Amniotic epithelial cell (primary cell): ENCODE data around the gene TARM1.
"Not testable (repeated sequence)": the region's sequence is repeated elsewhere in the genome, so short reads cannot be mapped to it uniquely, and the experiment has no call there.

Experiments used
- DNase-seq: peaks from one replicate; pipeline ENCODE4 v3.0.0-alpha.2; 2010; ENCODE audit warnings: low read depth

TARM1 gene

GRCh38 chr19:54099903-54100255 lies 18.7 kb upstream of the TARM1 start:
- DNase-seq: not testable (repeated sequence)

DNA sequence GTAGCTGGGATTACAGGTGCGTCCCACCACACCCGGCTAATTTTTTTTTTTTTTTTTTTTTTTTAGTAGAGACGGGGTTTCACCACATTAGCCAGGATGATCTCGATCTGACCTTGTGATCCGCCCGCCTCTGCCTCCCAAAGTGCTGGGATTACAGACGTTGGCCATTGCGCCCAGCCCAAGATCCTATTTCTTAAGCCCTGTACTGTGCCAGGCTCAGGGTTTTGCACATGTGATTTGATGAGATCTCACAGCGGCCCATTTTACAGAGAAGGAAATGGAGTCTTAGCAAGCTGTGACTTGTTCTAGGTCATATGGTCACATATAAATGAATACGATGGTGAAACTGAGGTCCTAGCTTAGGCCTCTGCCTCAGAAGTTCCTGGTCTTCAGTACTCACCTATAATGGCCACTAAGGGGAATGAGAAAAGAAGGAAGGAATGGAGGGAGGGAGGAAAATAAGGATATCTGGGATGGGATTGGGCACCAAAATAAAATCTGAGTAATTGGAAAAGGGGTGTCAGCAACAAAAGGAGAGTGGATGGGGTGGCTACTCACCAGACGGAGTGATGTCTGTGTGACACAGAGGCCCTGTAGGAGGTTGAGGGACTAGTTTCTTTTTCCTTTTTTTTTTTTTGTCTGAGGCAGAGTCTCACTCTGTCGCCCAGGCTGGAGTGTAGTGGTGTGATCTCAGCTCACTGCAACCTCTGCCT lies 18.2 kb upstream of the TARM1 start:
- no peak for DNase-seq

DNA sequence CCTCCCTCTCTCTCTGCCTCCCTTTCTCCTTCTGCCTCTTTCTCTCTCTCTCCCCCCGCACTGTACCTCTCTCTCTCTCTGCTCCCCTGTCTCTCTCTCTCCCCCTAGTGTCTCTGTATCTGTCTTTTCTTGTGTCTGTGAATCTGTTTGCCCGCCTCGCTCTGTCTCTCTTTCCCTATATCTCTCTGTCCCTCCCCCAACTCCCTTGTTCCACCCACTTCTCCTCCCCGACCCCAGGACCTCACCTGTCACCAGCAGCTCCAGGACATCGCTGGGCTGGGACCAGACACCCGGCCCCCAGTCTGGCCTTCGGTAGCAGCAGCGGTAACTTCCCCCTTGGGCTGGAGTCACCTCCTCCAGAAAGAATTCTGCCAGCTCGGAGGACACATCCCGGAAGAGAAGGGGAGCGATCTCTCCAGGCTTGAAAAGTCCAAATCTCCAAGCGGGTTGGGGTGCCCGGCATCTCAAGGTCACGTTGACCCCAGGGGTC lies 15.5 kb upstream of the TARM1 start:
- peak; percentile 52 for DNase-seq

DNA sequence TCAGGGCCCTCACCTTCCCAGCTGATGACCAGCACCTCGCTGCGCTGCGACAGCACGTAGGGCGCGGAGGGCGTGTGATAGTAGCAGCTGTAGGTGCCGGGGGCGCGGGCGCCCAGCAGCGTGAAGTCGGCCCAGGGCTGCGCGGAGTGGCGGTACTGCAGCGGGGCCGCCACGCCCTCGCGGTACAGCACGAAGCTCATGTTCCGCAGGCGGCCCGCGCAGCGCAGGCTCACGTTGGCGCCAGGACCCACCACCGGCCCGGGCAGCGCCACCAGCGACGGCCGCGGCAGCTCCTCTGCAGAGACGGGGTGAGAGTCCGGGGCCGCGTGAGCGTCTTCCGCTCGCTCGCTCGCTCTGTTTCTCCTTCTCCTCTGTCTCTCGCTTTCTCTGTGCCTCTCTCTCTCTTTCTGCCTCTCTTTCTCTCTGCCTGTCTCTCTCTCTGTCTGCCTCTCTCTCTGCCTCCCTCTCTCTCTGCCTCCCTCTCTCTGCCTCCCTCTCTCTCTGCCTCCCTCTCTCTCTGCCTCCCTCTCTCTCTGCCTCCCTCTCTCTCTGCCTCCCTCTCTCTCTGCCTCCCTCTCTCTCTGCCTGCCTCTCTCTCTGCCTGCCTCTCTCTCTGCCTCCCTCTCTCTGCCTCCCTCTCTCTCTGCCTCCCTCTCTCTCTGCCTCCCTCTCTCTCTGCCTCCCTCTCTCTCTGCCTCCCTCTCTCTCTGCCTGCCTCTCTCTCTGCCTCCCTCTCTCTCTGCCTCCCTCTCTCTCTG lies 14.9 kb upstream of the TARM1 start:
- peak; percentile 19 for DNase-seq

- no peak for DNase-seq
Observed at GRCh38 chr19:54095136-54095858, 14.1 kb upstream of the TARM1 start.

GRCh38 chr19:54094426-54095000 lies 13.3 kb upstream of the TARM1 start:
- no peak for DNase-seq

- DNase-seq: no peak
Observed at GRCh38 chr19:54084410-54084809, 3.2 kb upstream of the TARM1 start.

DNA sequence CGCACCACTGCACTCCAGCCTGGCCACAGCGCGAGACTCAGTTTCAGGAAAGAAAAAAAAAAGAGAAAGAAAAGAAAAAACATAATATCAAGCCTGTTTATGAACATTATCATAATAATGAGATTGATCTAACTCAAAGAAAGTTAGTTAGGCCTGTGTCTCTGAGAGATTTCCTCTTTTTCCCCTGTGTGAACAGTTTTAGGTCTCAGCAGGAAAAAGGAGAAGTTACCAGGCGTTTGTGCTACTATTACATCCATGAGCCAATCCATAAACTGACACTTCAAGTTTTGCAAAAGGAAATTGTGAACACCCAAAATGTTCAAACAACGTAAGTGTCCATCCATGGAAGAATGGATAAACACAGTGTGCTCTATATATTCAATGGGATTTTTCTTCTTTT lies 3.8 kb downstream of the TARM1 start:
- no peak for DNase-seq

DNA sequence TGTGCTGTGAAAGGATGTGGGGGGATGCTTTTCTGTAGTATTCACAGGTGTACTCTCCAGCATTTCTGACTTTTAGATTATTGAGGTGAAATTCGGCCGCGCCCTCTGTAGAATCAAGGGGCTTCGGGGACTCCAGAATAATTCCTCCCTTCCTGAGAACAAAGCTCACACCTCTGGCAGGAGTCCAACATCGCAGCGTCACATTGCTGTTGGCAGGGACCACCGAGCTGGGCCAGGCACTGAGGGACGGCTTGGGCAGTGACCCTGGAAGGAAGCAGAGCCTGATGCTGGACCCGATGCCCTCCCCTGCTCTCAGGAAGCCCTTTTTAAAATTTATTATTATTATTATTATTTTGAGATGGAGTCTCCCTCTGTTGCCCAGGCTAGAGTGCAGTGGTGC lies 6.3 kb downstream of the TARM1 start:
- DNase-seq: no peak

GRCh38 chr19:54073829-54074228 lies 7.3 kb downstream of the TARM1 start:
- no peak for DNase-seq

DNA sequence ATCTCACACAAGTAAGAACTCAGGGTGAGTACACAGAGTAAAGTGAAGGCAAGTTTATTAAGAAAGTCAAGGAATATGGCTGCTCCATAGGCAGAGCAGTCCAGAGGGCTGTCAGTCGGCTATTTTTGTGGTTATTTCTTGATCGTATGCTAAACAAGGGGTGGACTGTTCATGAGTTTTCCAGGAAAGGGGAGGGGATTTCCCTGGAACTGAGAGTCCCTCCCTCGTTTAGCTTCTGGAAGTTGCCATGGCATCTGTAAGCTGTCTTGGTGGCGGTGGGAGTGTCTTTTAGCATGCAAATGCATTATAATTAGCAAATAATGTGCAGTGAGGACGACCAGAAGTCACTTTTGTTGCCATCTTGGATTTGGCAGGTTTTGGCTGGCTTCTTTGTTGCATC lies 11.7 kb downstream of the TARM1 start:
- DNase-seq: no peak

- DNase-seq: no peak
Observed at GRCh38 chr19:54063350-54064116, 17.6 kb downstream of the TARM1 start, which contains the start of gene VSTM1. Gene VSTM1 (minus strand): TSS chr19:54063897. CDS start chr19:54063777, 120 bp downstream.

- DNase-seq: no peak
Observed at GRCh38 chr19:54062643-54063042, 18.5 kb downstream of the TARM1 start.

DNA sequence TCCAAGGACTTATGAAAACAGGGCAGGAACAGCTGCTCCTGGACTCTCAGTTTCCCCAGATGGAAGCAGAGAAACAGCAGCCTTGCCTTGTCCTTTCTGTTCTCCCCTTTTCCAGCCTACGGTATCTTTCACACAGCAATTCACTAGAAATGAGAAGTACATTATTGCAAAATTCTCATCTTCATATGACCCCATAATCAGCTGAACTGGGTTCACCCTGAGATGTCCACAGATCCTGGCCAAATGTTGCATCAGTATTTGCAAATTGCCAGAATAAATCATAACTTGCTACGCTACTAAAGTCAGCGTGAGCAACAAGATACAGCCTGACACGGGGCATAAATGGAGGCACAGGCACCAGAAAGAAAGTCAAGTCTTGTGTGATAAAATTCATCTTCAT lies 33.5 kb downstream of the TARM1 start:
- DNase-seq: no peak

- no peak for DNase-seq
Observed at GRCh38 chr19:54045771-54046170, 35.4 kb downstream of the TARM1 start.

DNA sequence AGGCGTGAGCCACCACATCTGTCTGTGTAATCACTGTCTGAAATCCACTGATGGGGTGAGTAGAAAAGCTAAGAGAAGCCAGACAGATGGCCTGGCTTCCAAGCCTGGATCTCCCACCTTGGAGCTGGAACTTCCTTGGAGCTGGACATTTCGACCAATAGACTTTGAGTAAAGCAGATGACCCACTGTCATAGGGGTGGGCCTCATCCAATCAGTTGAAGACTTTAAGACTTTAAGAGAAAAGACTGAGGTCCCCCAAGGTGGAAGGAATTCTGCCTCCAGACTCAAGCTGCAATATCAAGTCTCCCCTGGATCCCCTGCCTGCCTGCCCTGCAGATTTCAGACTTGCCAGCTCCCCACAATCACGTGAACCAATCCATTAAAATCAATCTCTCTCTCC lies 38.2 kb downstream of the TARM1 start:
- no peak for DNase-seq

DNA sequence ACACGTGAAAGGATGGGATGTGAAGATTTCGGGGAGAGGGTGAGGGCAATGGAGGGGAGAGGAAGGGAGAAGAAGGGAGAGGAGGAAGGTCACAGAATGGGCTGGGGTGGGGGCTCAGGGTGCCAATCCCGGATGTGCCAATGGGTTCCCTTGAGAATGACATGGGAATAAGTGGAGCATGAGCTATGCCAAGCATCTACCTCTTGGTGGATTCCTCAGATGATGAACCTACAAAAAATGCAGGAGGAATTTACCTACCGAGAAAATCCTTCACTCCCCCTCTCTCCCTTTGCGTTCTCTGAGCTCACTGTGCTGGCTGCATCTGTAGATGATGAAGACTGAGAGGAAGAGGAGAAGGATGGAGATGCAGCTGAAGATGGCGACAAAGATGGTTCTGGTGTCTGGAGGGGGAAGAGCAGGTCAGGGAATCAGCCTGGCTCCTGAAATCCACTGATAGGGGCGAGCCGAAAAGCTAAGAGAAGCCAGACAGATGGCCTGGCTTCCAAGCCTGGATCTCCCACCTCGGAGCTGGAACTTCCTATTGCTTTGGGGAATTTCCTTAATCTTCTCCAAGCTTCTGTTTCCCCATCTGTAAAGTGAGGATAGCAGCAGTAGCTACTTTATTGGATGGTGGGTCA lies 39.1 kb downstream of the TARM1 start:
- no peak for DNase-seq

DNA sequence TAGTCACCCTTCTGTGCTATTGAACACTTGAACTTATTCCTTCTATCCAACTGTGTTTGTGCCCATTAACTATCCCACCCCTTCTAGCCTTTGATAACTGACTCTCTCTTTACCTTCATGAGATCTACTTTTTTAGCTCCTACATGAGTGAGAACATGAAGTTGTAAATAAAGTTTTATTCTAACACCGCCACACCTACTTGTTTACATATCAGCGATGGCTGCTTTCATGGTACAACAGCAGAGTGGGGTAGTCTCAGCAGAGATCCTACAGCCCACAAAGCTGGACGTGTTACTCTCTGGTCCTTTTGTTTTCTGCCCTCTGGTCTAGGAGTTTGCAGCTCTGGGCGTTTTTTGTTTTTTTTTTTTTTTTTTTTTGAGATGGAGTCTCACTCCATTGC lies 41.2 kb downstream of the TARM1 start:
- no peak for DNase-seq

DNA sequence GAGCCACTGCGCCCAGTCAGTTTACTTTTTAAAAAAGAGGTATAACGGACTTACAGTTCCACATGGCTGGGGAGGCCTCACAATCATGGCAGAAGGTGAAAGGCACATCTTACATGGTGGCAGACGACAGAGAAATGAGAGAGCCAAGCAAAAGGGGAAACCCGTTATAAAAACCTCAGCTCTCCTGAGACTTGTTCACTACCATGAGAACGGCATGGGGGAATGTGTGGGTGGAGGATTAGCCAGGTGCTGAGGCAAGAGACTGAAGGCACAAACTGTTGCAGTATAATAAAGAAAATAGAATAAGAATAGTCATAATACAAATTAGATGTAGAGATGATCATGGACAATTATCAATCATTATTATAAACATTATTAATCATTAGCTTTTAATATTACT lies 44.6 kb downstream of the TARM1 start:
- peak; percentile 43 for DNase-seq

DNA sequence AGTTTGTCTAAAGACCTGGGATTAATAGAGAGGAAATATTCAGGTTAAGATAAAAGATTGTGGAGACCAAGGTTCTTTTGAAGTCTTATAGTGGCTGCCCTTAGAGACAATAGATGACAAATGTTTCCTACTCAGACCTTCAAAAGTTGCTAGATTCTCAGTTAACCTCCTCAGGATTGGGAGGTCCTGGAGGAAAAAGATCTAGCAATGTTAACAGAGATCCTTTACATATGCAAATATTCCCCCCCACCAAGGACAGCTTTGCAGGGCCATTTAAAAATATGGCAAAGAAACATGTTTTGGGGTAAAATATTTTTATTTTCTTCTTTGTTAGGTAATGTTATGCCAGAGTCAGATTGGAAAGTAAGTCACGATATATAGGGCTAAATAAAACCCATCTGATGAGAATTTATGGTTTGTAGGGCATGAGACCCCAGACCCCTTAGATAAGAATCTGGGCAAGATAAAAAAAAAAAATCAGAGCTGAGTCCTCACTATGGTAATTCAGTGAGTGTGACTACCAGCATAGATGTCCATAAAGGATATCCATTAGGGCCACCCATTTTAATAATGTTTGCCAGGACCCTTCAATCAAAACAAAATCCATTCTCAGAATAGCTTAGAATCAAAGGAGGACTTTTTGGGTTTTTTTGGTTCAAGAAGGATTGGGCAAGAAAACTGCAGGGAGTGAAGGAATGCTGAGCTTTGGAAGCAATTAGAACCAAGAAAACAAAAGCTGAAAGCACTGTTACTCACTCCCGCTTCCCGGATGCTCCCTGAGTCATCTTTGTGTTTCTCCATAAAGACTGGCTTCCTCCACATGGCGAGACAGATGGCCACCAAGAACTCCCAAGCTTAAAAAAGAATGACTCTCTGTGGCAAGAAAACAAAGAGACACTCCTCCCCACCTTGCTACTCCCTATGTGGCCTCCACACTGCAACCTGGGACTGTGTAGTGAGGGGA lies 45.7 kb downstream of the TARM1 start:
- DNase-seq: peak; percentile 82
